ENCODE results near the gene CDKL5. TPM values are rescaled to one million over a fixed set of nuclear protein-coding genes. Genes with fewer than 3 reads are reported as not detected.

CDKL5 gene
- total RNA-seq, 1 donor from 2014 or later: 16.3 TPM

- DNase-seq (ENCODE audit: low spot score in 2 of 2, unreplicated experiment in 2 of 2): no peak
- Mint-ChIP-seq H3K27me3 (ENCODE audit: low read depth) (no peaks in the 10 kb centered on the region), H3K4me1 (no peaks in the 10 kb centered on the region), H3K27ac (no peak overlapping the region), H3K4me3 (no peak overlapping the region), H3K36me3 (peaks cover 2% of the 10 kb centered on the region), H3K9me3 (peaks cover 19% of the 10 kb centered on the region)
- no peak for TF ChIP-seq CTCF (IDR thresholded peaks at IDR 0.05; ENCODE audit: unreplicated experiment)
Measured at GRCh38 chrX:18436017-18436416, 10.6 kb downstream of the CDKL5 start.

- Mint-ChIP-seq H3K27ac (no peak overlapping the region), H3K4me1 (no peaks in the 10 kb centered on the region)
Measured at GRCh38 chrX:18440835-18441234, 15.4 kb downstream of the CDKL5 start.

GRCh38 chrX:18441780-18442367 lies 16.5 kb downstream of the CDKL5 start:
- no peaks in the 10 kb centered on the region for H3K4me1 Mint-ChIP-seq
- no peaks in the 10 kb centered on the region for H3K27me3 Mint-ChIP-seq (ENCODE audit: low read depth)
- no peak for DNase-seq (ENCODE audit: low spot score in 2 of 2, unreplicated experiment in 2 of 2)
- H3K4me3 Mint-ChIP-seq: no peak overlapping the region
- no peak overlapping the region for H3K27ac Mint-ChIP-seq
- H3K9me3 Mint-ChIP-seq: peaks cover 33% of the 10 kb centered on the region
- peaks cover 2% of the 10 kb centered on the region for H3K36me3 Mint-ChIP-seq
- no peak for TF ChIP-seq CTCF (IDR thresholded peaks at IDR 0.05; ENCODE audit: unreplicated experiment)

More at GRCh38 chrX:18440835-18441234, 15.4 kb downstream of the CDKL5 start:
- Mint-ChIP-seq H3K9me3 (peaks cover 35% of the 10 kb centered on the region), H3K27me3 (ENCODE audit: low read depth) (no peaks in the 10 kb centered on the region), H3K36me3 (peaks cover 2% of the 10 kb centered on the region), H3K4me3 (no peak overlapping the region)
- TF ChIP-seq CTCF (IDR thresholded peaks at IDR 0.05; ENCODE audit: unreplicated experiment): no peak
- no peak for DNase-seq (ENCODE audit: low spot score in 2 of 2, unreplicated experiment in 2 of 2)

- DNase-seq (ENCODE audit: low spot score in 2 of 2, unreplicated experiment in 2 of 2): no peak
- Mint-ChIP-seq H3K27ac (no peak overlapping the region), H3K4me3 (no peak overlapping the region), H3K36me3 (no peaks in the 10 kb centered on the region), H3K4me1 (peaks cover 8% of the 10 kb centered on the region), H3K9me3 (peaks cover 20% of the 10 kb centered on the region), H3K27me3 (ENCODE audit: low read depth) (no peaks in the 10 kb centered on the region)
- no peak for TF ChIP-seq CTCF (IDR thresholded peaks at IDR 0.05; ENCODE audit: unreplicated experiment)
Measured at GRCh38 chrX:18448416-18448815, 23.0 kb downstream of the CDKL5 start.

- TF ChIP-seq CTCF (IDR thresholded peaks at IDR 0.05; ENCODE audit: unreplicated experiment): no peak
- DNase-seq (ENCODE audit: low spot score in 2 of 2, unreplicated experiment in 2 of 2): no peak
- Mint-ChIP-seq H3K27ac (no peak overlapping the region), H3K9me3 (peaks cover 23% of the 10 kb centered on the region), H3K4me1 (peaks cover 8% of the 10 kb centered on the region), H3K27me3 (ENCODE audit: low read depth) (no peaks in the 10 kb centered on the region), H3K36me3 (no peaks in the 10 kb centered on the region), H3K4me3 (no peak overlapping the region)
Measured at GRCh38 chrX:18449236-18449635, 23.8 kb downstream of the CDKL5 start.

- no peak for DNase-seq (ENCODE audit: low spot score in 2 of 2, unreplicated experiment in 2 of 2)
- peaks cover 28% of the 10 kb centered on the region for H3K9me3 Mint-ChIP-seq
- H3K36me3 Mint-ChIP-seq: no peaks in the 10 kb centered on the region
- no peak overlapping the region for H3K4me3 Mint-ChIP-seq
- H3K4me1 Mint-ChIP-seq: no peaks in the 10 kb centered on the region
- no peak overlapping the region for H3K27ac Mint-ChIP-seq
- TF ChIP-seq CTCF (IDR thresholded peaks at IDR 0.05; ENCODE audit: unreplicated experiment): no peak
- H3K27me3 Mint-ChIP-seq (ENCODE audit: low read depth): no peaks in the 10 kb centered on the region
Measured at GRCh38 chrX:18455384-18455783, 30.0 kb downstream of the CDKL5 start.
